GM12878 (cell line): ENCODE data around the gene SYNGR4. TPM values are rescaled to one million over a fixed set of nuclear protein-coding genes. Genes with fewer than 3 reads are reported as not detected.

Experiments
- ATAC-seq: fragments of 200-7000 bp; cut with Tn5 transposase; 3 replicates; pipeline ENCODE4 v1.9.1; 2020; ENCODE audit warnings: mild to moderate bottlenecking, moderate library complexity
- BruUV-seq: library from RNA; stranded (reverse); fragments of 400-500 nt; replicated peaks from 2 replicates; lab custom pipeline; 2021; lab: Mats Ljungman, UMichigan
- CTCF ChIA-PET: fragments of 300-600 bp; sonication (Branson Sonifier 250); formaldehyde crosslinking; extraction: SDS; loops from one replicate; lab custom pipeline; 2021; ENCODE audit warnings: inconsistent platforms; lab: Yijun Ruan, JAX
- POLR2A ChIA-PET: fragments of 350-600 bp; formaldehyde crosslinking; extraction: SDS; loops from one replicate; lab custom pipeline; 2021; ENCODE audit warnings: inconsistent platforms; lab: Charles Lee
- RAD21 ChIA-PET: fragments of 300-600 bp; sonication (Branson Sonifier 250); formaldehyde crosslinking; loops from one replicate; lab custom pipeline; 2023; ENCODE audit warnings: antibody characterized with exemption; ENCODE audit not compliant: unreplicated experiment; lab: Charles Lee
- SMC1A ChIA-PET: fragments of 300-600 bp; sonication (Branson Sonifier 250); formaldehyde crosslinking; loops from one replicate; lab custom pipeline; 2023; ENCODE audit not compliant: unreplicated experiment, uncharacterized antibody; lab: Charles Lee
- DNase-seq: peaks from one replicate; pipeline ENCODE4 v3.0.0-alpha.2; 2011; ENCODE audit warnings: low read depth, low spot score
- FAIRE-seq: peaks from 3 replicates; lab custom pipeline; 2011; peaks lifted over from hg19 to GRCh38; lab: Jason Lieb, UNC
- H2AFZ ChIP-seq: 2 replicates; pipeline ENCODE4 v1.6.0; 2011; ENCODE audit warnings: low read depth, low read length, control low read depth; ENCODE audit not compliant: control insufficient read depth
- H3K27ac ChIP-seq: 2 replicates; pipeline ENCODE4 v1.5.1; 2011; ENCODE audit warnings: control low read depth; ENCODE audit not compliant: control insufficient read depth, insufficient read depth
- H3K27me3 ChIP-seq, 2 experiments: replicated peaks in 1 of 2; 2 replicates each; pipeline versions ENCODE4 v1.6.0 to v1.6.1; 2011; ENCODE audit warnings: low read length in 1 of 2; ENCODE audit not compliant: control insufficient read depth in 2 of 2, insufficient read depth in 2 of 2
- H3K36me3 ChIP-seq, 2 experiments: 2 replicates each; pipeline ENCODE4 v1.5.1; 2011; ENCODE audit warnings: low read length in 1 of 2; ENCODE audit not compliant: control insufficient read depth in 2 of 2, insufficient read depth in 2 of 2
- H3K4me1 ChIP-seq: 2 replicates; pipeline ENCODE4 v1.6.1; 2011; ENCODE audit warnings: mild to moderate bottlenecking, low read length, moderate library complexity, mixed read lengths; ENCODE audit not compliant: control insufficient read depth, insufficient read depth
- H3K4me2 ChIP-seq: 2 replicates; pipeline ENCODE4 v1.6.0; 2011; ENCODE audit warnings: control low read depth; ENCODE audit not compliant: control insufficient read depth, insufficient read depth
- H3K4me3 ChIP-seq: fragments of 200-600 bp; sonication (generic); 2 replicates; pipeline ENCODE4 v1.5.1; 2016
- H3K79me2 ChIP-seq: 2 replicates; pipeline ENCODE4 v1.6.0; 2011; ENCODE audit warnings: low read length; ENCODE audit not compliant: control insufficient read depth, insufficient read depth
- H3K9ac ChIP-seq: 2 replicates; pipeline ENCODE4 v1.8.0; 2011; ENCODE audit warnings: low read length, control low read depth, mixed read lengths; ENCODE audit not compliant: control insufficient read depth, insufficient read depth
- H3K9me3 ChIP-seq: replicated peaks from 3 replicates; pipeline ENCODE4 v1.5.1; 2011; ENCODE audit warnings: mild to moderate bottlenecking, low read length; ENCODE audit not compliant: control insufficient read depth, insufficient read depth
- H4K20me1 ChIP-seq: 2 replicates; pipeline ENCODE4 v1.6.0; 2011; ENCODE audit not compliant: control insufficient read depth, insufficient read depth
- BCL3 ChIP-seq: IDR thresholded peaks from 2 replicates; pipeline ENCODE4 v1.6.1; 2011; ENCODE audit warnings: borderline replicate concordance, low read depth, mild to moderate bottlenecking, moderate library complexity, low read length; ENCODE audit not compliant: insufficient read depth, poor library complexity, severe bottlenecking
- CBFB ChIP-seq: IDR thresholded peaks from 2 replicates; pipeline ENCODE4 v1.6.1; 2016; ENCODE audit warnings: antibody characterized with exemption, low read depth
- CTCF ChIP-seq, 3 experiments: IDR thresholded peaks in 2 of 3; conservative IDR thresholded peaks in 1 of 3; 2 replicates each; pipeline ENCODE4 v1.5.1; 2011; ENCODE audit warnings: low read depth in 3 of 3, low read length in 3 of 3, mild to moderate bottlenecking in 3 of 3, control low read depth in 2 of 3, moderate library complexity in 2 of 3, inconsistent platforms in 1 of 3, mixed read lengths in 1 of 3; ENCODE audit not compliant: control insufficient read depth in 2 of 3, insufficient read depth in 1 of 3; ENCODE audit errors: extremely low read depth in 1 of 3
- DPF2 ChIP-seq: fragments of 450-650 bp; IDR thresholded peaks from 2 replicates; pipeline ENCODE4 v1.6.1; 2017; ENCODE audit warnings: mild to moderate bottlenecking
- E2F4 ChIP-seq: IDR thresholded peaks from 2 replicates; pipeline ENCODE4 v1.6.1; 2012; ENCODE audit warnings: low read depth, low read length, improper control_type of control experiment
- IRF4 ChIP-seq: IDR thresholded peaks from 2 replicates; pipeline ENCODE4 v1.6.1; 2011; ENCODE audit warnings: low read depth, low read length
- KDM1A ChIP-seq: fragments of 200-600 bp; sonication (generic); IDR thresholded peaks from 2 replicates; pipeline ENCODE4 v1.6.1; 2016; ENCODE audit warnings: borderline replicate concordance
- LARP7 ChIP-seq: fragments of 450-650 bp; IDR thresholded peaks from 2 replicates; pipeline ENCODE4 v1.6.1; 2017; ENCODE audit warnings: mild to moderate bottlenecking
- NBN ChIP-seq: fragments of 450-650 bp; IDR thresholded peaks from 2 replicates; pipeline ENCODE4 v1.6.1; 2016
- NFYA ChIP-seq: IDR thresholded peaks from 2 replicates; pipeline ENCODE4 v1.6.1; 2011; ENCODE audit warnings: low read depth, mild to moderate bottlenecking, low read length, improper control_type of control experiment, borderline replicate concordance
- PAX8 ChIP-seq: fragments of 450-650 bp; IDR thresholded peaks from 2 replicates; pipeline ENCODE4 v1.6.1; 2017; ENCODE audit warnings: mild to moderate bottlenecking, moderate library complexity
- POLR2A ChIP-seq: IDR thresholded peaks from 2 replicates; pipeline ENCODE4 v1.6.1; 2011; ENCODE audit warnings: low read depth, mild to moderate bottlenecking, low read length
- POU2F2 ChIP-seq: IDR thresholded peaks from 3 replicates; pipeline ENCODE4 v1.6.1; 2011; ENCODE audit warnings: low read depth, mild to moderate bottlenecking, low read length, borderline replicate concordance
- PRDM15 ChIP-seq: fragments of 450-650 bp; formaldehyde crosslinking; IDR thresholded peaks from 2 replicates; pipeline ENCODE4 v1.4.0; 2020; ENCODE audit warnings: mild to moderate bottlenecking, moderate library complexity
- TARDBP ChIP-seq: IDR thresholded peaks from 2 replicates; pipeline ENCODE4 v1.6.1; 2016; ENCODE audit warnings: borderline replicate concordance
- YBX1 ChIP-seq: fragments of 450-650 bp; IDR thresholded peaks from 2 replicates; pipeline ENCODE4 v1.6.1; 2016; ENCODE audit warnings: antibody characterized with exemption
- ZBTB33 ChIP-seq: fragments of 450-650 bp; IDR thresholded peaks from 2 replicates; pipeline ENCODE4 v1.6.1; 2017; ENCODE audit warnings: mild to moderate bottlenecking
- ZNF622 ChIP-seq: fragments of 450-650 bp; IDR thresholded peaks from 2 replicates; pipeline ENCODE4 v1.6.1; 2017; ENCODE audit warnings: mild to moderate bottlenecking, inconsistent platforms
- WGBS: methylation state at CpG from one replicate; pipeline ENCODE4 v1.1.6; 2016; ENCODE audit warnings: low lambda C conversion rate; ENCODE audit not compliant: insufficient replicate concordance, insufficient coverage; ENCODE audit errors: missing lambda C conversion rate; 5-methylcytosine and 5-hydroxymethylcytosine counted together
- in situ Hi-C: fragments of 300-500 bp; cut with MboI; formaldehyde crosslinking; loops from 9 replicates; pipeline ENCODE4 v1.14.3; 2018; ENCODE audit warnings: mixed read lengths
- intact Hi-C: fragments of 100-400 bp; cut with micrococcal nuclease; formaldehyde crosslinking; loops from one replicate; pipeline ENCODE4 v1.14.2; 2022; ENCODE audit not compliant: unreplicated experiment
- polyA plus RNA-seq, 11 experiments: library from polyadenylated mRNA; depleted of rRNA in 4 of 11; unstranded in 6 of 11; stranded (reverse) in 5 of 11; fragments of >200 nt; fragmentation: Nextera tagmentation in 4 of 11; fragmentation: Illumina TruSeq in 1 of 11; extraction: Ambion mirVana in 4 of 11; extraction: Trizol in 1 of 11; gene quantifications; 1 replicate in 1 of 11; 2 replicates in 10 of 11; pipeline versions ENCODE4 v1.2.1 to v1.2.3, GENCODE V29; 2011 to 2016; ENCODE audit warnings: inconsistent platforms in 2 of 11, missing spikeins in 2 of 11, low read depth in 1 of 11
- total RNA-seq, 4 experiments: library from RNA; depleted of rRNA in 3 of 4; stranded (reverse); fragments of >200 nt in 3 of 4; fragmentation: Illumina TruSeq in 1 of 4; extraction: Trizol in 1 of 4; gene quantifications; 2 replicates each; pipeline versions ENCODE4 v1.2.1 to v1.2.3, GENCODE V29; 2013 to 2021

The SYNGR4 gene
- total and polyA plus RNA-seq, 10 of the 15 experiments (the other 5 are each of a cell fraction or from before 2014, with no cell fraction given), result 0.08 to 0.72 (median 0.17) TPM; not detected in 6

- peaks cover 0 to 2% of the 10 kb centered on the region in 2 experiments; a peak in 3 of 4 replicates for H3K36me3 ChIP-seq
- no peak overlapping the region for H3K4me3 ChIP-seq
- SMC1A ChIA-PET, result no interaction called here
- no peaks in the 10 kb centered on the region for H3K27me3 ChIP-seq
- no TSS peak for BruUV-seq
- no peak overlapping the region for H2AFZ ChIP-seq
- no peaks in the 10 kb centered on the region for H4K20me1 ChIP-seq
- H3K79me2 ChIP-seq, result no peaks in the 10 kb centered on the region
- no peaks in the 10 kb centered on the region for H3K9me3 ChIP-seq
- 90% methylated on average over 19 of the region's 20 CpGs for WGBS
- intact Hi-C loops (no loop called here), in situ Hi-C loops (no loop called here)
- no peaks in the 10 kb centered on the region for H3K4me1 ChIP-seq
- H3K27ac ChIP-seq, result no peak overlapping the region
- POLR2A ChIA-PET, result no interaction called here
- H3K9ac ChIP-seq, result no peak overlapping the region
- RAD21 ChIA-PET, result no interaction called here
- H3K4me2 ChIP-seq, result no peak overlapping the region
- no peak for FAIRE-seq
- DNase-seq, result no peak
- CTCF ChIA-PET, result no interaction called here
- ATAC-seq, result no peak
- no peak for TF ChIP-seq NBN
- TF ChIP-seq POU2F2, result no peak
- TF ChIP-seq IRF4, result no peak
- no peak for TF ChIP-seq ZBTB33
- TF ChIP-seq CTCF (IDR thresholded peaks at IDR 0.05 in 2 of 3, conservative IDR thresholded peaks at IDR 0.05 in 1 of 3; ENCODE audit: control insufficient read depth in 2 of 3, extremely low read depth in 1 of 3, insufficient read depth in 1 of 3, low read depth in 3 of 3, low read length in 3 of 3), result no peak
- no peak for TF ChIP-seq ZNF622
- no peak for TF ChIP-seq PRDM15 (CRISPR knock-in tag)
- no peak for TF ChIP-seq BCL3
- no peak for TF ChIP-seq TARDBP
- TF ChIP-seq YBX1, result no peak
- TF ChIP-seq KDM1A, result no peak
- TF ChIP-seq NFYA, result no peak
- TF ChIP-seq DPF2, result no peak
- no peak for TF ChIP-seq CBFB
- no peak for TF ChIP-seq LARP7
- TF ChIP-seq POLR2A, result no peak
- no peak for TF ChIP-seq E2F4
- TF ChIP-seq PAX8, result no peak
These were observed 21.8 kb upstream of the SYNGR4 start for GRCh38 chr19:48342414-48342738.
